ENCODE measurements around the gene CNOT1.

CNOT1 gene

DNA sequence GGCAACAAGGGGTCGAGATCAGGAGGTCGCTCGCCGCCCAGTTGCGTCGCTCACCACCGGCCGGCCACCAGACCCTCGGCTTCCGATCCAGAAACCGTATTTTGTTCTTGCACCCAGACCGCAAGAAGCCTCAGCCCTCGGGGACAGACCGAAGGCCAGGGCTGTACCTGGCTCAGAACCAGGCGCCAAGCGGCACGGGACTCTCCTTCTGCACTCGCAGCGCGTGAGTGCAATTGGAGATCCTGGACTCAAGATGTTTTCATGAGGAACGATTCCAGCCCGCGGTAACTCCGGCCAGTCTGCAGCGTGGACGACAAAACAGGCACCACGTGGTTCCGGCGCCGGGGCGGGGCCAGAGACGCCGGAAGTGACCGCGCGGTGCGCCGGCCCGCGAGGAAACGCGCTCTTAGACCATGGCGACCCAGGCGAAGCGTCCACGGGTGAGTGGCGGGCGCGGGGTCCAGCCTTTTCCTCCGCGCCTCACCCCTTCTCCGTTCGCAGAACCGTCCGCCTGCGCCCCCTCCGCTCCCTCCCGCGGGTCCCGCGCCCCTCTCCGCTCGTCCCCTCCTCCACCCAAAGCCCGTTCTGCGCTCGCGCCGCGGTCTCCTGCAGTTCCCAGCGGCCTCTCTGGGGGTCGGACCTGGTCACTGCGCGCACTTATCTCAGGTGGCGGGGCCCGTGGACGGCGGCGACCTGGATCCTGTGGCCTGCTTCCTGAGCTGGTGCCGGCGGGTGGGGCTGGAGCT lies 114.3 kb downstream of the CNOT1 start, which contains the start of gene SETD6:
SETD6 (plus strand) TSS at position 393 of the 746 bp plus-strand sequence; CDS start at position 414, 21 bp downstream.
- peak; percentile 63 to 79 for DNase-seq

GRCh38 chr16:58513874-58514273 lies 115.8 kb downstream of the CNOT1 start:
- no peak for DNase-seq

DNA sequence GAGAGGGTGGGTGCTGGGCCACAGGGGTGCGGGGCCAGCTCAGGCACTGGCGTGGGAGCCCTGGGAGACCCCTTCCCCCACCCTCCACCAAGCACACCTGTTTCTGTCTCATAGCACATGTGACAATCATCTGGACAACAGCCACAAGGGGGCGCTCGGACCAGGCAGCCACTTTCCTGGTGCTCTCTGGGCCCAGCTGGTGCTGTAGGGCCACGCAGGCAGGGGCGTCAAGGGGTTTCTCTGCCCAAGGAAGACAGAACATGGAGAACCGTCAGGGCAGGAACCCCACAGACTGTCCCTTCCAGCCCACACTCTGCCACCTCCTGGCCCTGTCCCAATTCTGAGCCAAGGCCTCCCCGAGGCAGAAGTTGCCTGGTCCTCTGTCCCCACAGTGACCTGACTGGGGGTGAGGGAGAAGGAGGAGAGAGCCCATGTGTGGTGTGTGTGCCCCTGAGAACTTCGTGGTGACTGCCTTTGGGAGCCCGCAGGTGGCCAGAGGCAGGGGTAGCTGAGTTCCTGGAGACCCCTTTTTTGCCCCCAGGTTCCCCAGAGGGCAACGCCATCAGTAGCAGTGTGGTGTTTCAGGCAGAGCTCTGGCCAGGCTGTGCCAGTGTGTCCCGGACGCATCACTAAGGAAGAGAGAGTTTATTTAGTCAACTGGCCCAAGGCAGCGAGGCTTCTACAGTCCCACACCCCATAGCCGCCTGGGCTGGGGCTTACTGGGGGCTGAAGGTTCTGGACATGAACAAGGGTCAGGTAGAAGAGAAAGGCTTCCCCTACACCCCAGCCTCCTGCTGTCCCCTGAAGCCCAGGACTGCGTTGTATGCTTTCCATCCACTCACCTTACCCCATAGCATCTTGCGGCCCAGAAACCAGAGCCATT lies 117.5 kb downstream of the CNOT1 start:
- peak; percentile 73 to 88 for DNase-seq

GRCh38 chr16:58510776-58511628 lies 118.6 kb downstream of the CNOT1 start:
- no peak for DNase-seq

DNA sequence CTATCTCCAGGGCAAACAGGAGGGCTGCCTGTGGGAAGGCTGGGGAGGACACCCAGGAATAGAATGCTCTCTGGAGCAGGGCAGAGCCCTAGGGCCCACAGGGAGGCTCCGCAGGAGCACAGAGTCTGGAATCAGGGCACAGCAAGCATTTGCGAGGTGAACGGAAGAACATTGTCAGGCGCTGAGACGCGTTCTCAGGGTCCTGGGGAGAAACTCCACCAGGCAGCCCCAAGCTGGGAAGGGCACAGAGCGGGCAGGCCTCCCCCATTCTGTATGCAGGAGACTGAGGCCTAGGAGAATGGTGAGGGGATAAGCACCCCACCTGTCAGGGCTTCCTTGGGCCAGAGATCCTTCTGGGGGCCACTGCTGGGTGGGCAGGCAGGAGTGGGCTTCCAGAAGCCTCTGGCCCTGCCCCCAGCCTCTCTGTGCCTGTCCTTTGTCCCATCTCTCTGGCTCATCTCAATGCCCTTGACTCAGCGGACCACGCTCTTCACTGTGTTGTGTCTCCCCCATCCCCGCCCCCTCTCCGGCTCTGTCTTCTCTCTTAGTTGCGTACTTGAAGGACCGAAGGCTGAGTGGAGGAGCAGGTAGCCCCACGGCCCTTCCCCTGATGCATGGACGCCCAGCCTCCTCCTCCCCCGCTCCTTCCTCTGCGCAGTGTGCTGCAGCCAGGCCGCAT lies 119.4 kb downstream of the CNOT1 start:
- DNase-seq = no peak

DNA sequence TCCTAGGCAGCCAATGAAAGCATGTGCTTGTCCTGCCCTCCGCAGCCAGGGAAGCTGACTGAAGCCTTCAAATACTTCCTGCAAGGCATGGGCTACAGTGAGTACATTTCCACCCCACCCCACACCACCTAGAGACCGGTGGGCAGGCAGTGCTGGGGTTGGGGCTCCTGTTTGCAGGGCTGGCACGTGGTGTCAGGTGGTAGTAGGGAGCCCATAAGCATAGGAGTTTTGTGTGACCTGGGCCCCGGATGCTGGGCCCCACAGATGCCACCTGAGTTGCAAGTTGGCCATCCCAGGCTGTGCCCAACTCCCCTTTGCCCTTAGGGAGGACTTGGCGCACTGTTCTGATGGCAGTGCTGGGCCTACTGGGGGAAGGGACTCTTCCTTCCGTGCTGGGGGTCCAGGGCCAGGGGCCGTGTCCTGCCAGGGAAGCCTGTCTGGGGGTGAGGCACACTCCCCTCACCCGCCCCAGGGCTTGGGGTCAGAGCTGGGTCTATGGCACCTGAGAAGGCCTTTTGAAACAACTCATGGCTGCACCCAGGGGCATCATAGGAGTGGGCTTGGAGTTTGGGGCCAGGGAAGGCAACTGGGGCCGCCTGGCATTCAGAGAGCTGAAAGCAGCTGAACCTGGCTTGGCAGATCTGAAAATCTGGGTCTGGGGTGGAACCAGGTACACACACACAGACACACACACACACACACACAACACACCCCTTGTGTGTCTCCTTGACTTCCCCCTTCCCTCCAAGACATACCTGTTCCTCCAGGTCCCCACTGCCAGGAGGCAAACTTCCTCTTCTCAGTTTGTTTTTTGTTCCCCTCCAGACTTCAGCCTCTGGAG lies 120.2 kb downstream of the CNOT1 start:
- no peak for DNase-seq

- DNase-seq = no peak
Observed at GRCh38 chr16:58508671-58509251, 120.9 kb downstream of the CNOT1 start.

DNA sequence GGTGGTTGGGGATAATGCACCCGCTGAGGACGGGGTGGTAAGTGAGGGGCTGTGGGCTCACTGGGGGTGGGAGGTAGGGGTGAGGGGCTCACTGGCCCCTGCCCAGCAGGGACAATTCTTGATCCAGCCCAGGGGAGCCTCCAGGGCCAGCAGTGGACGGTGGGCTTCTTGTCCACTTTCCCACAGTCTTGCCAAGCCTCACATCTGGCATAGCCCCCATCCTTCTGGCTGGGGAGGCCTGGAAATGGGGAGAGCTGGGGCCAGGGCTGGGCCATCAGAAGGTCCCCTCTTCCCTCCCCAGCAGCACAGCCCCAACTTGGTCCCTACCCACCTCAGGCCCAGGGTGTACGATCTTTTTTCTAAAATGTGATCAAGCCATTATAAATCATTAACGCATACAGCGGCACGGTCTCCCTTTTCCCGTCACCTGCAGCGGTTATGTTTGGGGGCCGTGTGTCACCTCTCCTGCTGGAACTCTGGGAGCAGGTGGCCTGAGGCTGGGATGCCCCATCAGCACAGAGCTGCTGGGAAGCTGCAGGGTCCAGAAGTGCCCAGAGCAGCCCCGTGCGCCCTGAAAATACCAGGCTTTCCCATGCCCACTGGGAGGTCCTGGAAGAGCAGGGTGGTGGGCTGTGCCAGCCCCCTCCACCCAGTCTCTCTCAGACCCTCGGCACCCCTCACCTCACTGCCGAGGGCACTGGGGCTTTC lies 121.5 kb downstream of the CNOT1 start:
- no peak for DNase-seq

DNA sequence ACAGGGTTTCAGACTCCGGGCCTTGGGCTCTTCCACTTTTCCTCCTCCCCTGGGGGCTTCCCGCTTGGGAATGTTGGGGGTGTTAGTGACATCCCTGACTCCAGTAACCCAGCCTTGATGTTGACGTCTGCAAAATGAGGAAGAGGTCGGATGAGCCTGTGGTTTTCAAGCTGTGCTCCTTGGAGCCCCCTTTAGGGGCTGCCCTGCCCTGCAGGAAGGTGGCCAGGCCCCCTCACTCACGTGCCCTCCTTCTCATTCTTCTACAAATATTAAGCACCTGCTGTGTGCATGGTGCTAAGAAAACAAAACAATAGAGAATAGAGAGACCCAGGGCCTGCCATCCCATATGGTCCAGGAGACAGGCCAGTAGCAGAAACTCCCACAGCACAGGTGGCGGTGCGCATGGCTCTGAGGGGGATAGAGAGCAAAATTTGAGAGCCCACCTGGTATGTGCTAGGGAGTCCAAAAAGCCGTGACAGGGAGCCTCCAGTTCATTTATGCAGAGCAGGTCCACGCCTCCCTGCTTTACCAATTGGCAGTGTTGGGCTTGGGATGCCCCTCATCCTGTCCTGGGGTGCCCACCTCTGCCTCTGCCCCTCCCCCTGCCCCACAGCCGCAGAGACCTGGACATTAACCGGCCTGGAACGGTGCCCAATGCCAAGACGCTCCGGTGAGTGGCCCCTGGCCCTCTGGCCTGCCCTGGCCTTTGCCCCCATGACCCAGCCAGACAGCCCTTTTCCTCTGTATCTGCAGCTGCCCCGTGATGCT lies 122.2 kb downstream of the CNOT1 start:
- DNase-seq = no peak

GRCh38 chr16:58506241-58507194 lies 123.1 kb downstream of the CNOT1 start:
- DNase-seq = no peak

GRCh38 chr16:58503863-58504688 lies 125.5 kb downstream of the CNOT1 start:
- no peak for DNase-seq

DNA sequence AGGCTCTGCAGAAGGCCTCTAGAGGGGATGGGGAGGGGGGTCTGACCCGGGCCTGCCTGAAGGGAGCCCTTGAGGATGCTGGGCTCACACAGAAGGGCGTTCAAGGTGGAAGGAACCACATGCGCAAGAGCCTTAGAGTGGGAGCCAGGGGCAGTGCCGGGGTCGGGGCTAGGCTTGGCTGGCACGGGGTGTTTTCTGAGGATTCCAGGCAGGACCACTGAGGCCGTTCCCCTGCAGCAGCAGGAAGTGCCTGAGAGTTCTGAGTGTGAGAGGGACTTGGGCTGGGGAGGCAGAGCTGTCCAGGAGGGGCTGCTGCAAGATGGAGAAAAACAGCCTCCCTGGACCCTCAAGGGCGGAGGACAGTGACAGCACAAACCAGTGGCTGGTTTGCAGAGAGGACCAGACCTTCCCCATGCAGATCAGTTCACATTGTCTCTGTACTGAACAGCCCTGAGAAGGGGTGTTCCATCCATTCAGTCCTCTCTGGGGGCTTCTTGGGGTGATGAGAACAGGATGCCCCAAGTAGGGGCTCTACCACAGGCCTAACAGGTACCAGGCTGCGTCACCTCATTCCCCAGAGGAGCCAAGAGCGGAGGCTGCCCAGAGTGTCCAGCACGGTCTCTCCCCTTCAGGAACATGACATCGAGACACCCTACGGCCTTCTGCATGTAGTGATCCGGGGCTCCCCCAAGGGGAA lies 126.3 kb downstream of the CNOT1 start:
- DNase-seq = no peak

DNA sequence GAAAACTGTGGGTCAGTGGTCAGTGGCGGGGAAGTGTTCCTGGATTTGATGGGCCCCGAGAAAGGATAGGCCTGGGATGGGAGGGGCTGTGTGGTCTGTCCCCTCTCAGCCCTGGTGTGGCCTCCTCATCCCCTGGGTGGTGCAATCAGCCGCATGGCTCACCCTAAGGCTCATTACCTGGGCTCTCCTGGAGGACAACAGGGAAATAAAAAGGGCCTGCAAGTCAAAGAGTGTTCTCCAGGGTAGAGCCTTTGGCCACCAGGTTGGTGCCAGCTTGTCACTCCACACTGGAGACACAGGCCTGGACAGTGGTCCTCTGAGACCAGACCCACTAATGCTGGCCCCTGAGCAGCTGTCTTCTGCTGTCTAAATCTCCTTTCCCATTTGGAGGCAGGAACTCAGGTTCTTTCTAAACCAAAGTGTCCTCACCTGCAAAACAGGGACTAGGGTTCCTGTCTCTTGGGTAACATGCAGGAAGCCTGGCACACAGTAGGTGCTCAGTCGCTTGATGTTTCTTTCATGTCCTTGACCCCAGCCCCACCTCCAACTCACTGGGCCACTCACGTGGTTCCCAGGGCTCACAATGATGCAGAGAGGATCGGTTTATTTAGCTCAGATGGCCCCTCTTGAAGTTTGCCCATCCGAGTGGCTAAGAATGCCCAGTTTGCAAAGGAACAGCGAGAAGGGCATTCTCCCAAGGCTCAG lies 127.3 kb downstream of the CNOT1 start:
- DNase-seq = no peak

GRCh38 chr16:58501242-58502131 lies 128.1 kb downstream of the CNOT1 start:
- peak; percentile 54 to 57 for DNase-seq

Data from stimulated activated CD4-positive, alpha-beta T cell treated with anti-CD3 and anti-CD28 coated beads, Interleukin-4, amount 100 ng/mL, for 4 hours (primary cell).